ENCODE results near the gene ENPP6. TPM values are rescaled to one million over a fixed set of nuclear protein-coding genes. Genes with fewer than 3 reads are reported as not detected.
A peak's percentile ranks its signal among the peaks of the same experiment; 100 is the strongest.

ENPP6 gene
- total RNA-seq, 1 donor, result under 0.01 TPM

DNA sequence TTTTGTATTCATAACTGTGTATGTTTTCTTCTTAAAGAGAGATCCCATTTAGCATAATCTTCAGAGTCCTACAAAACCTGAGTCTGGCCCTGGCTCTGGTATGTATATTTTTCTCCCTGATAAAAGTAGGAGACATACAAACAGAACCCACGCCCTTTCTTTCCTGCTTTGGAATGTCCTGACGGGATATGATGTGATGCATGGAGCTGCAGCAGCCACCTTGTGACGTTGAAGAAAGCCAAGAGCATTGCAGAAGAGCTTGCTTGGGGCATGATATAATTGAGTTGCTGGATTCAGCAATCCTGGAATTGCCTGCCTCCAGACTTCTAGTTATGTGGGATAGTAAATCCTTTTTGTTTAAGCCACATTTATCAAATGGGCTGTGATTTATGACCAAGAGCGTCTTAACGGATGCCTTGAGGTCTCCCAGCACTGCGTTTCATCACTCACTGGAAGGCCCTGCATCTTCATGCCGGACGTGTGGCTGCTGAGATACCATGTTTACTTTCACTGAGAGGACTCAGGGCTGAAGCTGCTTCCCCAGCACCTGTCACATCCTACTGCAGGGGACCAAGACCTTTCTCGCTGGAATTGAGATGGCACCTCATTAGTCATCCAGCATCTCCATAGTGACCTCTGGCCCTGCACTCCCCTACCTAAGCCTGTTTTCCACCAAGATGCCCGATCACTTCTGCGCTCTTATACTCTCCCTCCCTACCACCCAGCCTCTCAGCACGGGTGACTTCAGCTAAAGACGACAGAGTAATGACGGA, 107.0 kb downstream of the ENPP6 start:
- DNase-seq (ENCODE audit: low read depth in 2 of 3, low spot score in 2 of 3), result no peak

DNA sequence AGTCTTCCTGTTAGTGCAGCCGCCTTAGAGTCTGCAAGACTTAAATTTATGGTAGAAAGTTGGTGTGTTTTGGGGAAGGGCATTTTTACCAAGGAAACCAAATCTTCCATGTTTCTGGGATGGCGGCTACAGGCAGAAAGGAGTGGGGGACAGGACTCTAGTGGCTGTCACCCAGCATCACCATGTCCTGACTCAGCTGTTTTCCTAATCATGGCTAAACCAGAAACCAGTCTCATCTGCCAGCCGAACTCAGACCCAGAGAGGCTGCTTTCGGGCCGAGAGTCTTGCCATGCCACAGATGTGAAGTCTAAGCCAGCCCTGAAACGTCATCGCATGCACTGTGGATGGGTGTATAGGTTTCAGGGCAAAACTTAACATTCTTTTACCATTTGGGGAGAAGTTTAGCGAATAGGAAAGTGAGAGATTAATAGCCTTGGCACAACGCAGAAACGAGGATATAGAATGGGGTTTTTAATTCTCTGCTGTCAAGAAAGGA, 109.6 kb downstream of the ENPP6 start:
- DNase-seq (ENCODE audit: low read depth in 2 of 3, low spot score in 2 of 3), result no peak

DNA sequence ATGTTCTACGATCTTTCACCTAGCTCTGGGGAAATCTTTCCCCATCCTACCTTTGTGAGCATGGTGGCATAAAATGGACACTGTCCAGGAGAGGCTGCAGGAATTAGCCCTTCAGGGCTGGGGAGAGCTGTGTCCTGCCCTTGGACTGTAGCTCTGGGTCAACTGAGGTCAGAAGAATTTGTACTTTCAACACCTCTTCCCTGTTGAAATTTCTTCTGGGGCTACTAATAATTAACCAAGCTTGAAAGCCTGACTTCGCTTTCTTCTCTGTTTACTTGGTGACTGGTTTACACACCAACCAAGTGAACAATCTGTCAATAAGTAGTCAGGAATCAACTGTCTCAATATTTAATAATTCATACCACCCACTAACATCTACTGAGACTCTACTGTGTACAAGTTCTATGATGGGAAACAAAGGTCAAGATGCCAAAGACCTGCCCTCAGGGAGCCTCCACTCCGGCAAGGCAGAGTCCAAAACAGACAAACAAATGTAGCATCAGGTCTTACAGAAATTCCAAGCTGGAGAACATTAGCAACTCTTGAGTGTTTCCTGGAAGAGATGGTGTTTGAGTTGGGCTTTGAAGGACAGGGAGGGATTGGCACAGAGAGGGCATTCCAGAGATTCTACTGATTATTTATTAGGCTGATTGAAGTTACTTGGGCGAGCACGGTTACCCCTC, 113.1 kb downstream of the ENPP6 start:
- DNase-seq (ENCODE audit: low read depth in 2 of 3, low spot score in 2 of 3), result no peak

DNA sequence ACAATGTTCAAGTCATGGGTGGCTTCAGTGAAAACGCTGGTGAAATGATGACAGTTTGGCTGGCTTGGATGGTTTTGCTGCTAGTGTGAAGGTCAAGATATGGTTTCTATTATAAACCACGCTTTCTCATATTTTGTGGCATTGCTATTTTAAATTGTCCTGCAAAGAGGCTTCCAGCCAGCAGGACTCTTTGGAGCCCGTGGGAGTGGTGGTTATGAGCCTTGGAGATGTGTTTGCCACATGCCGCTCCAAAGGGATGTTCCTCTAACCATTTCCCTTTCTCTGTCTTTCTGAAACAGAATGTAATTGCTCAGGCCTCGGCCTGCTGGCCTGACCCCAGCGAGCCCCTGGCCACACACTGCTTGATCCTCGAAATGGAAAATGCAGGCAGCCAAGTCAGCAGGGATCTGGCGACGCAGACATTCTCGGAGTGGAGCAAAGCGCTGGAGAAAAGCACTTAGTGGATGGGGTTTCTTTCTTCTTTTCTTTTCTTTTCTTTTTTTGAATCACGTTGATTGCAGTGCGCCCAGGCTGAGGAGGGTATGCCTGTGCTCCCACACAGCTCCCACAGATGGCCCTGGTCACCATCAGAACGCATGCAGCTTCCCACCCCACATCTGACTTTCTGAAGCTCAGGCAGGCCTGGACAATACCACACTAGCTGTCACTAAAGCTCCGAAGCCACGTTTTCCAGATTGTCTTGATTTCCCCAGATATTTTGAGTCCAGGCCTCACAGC, 114.0 kb downstream of the ENPP6 start:
- no peak for DNase-seq (ENCODE audit: low read depth in 2 of 3, low spot score in 2 of 3)

DNA sequence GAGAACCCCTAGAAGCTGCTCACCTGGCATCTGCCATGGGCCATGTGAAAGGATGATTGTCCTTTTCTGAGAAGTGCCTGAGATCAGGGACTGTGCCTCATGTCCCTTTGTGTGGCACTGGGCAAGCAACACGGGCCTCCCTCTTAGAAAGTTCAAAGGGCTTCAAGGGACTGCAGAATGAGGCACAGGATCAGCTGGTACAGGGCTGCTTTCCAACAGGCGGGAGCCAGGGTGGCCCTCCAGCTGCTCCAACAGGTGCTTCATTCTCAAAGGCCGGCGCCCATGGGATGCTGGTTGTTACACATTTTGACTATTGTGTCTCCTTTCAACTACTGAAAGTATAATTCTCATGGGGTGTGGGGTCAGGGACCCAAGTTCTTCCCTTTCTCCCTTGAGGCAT, 114.7 kb downstream of the ENPP6 start:
- DNase-seq (ENCODE audit: low read depth in 2 of 3, low spot score in 2 of 3), result no peak

DNA sequence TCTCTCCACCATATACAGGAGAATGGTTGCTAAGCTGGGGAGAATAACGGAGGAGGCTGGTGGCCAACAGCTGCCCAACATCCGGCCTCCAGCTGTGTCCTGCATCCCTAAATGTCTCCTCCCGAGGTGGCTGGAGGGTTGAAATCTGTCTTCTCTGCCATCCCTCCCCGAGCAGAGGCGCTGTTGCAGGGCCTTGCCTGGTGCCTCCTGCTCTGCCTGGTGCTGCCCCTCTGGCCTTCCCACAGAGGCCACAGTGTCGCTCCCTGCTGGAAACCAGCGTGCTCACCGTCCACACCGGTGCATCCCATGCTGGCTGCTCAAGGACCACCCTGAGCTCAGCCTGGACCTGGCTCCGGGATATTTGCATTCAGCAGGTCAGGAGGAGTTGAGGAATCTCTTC, 115.2 kb downstream of the ENPP6 start:
- no peak for DNase-seq (ENCODE audit: low read depth in 2 of 3, low spot score in 2 of 3)

DNA sequence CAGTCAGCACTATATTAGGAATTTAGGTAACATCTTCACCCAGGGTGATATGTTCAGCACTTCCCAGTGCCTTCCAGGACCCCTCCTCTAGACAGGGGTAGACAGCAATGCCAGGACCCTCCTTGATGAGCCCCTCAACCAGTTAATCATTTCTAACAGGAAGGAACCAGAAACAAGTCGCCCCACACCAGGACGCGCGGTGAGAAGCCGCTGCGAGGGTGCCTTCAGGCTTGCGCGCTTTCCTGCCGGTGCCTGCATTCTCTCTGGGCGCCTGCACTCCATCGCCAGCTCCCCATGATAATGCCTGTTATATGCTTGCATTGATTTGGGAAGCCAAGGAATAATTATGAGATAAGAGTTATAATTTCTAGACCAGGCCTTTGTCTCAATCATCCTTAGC, 116.0 kb downstream of the ENPP6 start:
- no peak for DNase-seq (ENCODE audit: low read depth in 2 of 3, low spot score in 2 of 3)

DNA sequence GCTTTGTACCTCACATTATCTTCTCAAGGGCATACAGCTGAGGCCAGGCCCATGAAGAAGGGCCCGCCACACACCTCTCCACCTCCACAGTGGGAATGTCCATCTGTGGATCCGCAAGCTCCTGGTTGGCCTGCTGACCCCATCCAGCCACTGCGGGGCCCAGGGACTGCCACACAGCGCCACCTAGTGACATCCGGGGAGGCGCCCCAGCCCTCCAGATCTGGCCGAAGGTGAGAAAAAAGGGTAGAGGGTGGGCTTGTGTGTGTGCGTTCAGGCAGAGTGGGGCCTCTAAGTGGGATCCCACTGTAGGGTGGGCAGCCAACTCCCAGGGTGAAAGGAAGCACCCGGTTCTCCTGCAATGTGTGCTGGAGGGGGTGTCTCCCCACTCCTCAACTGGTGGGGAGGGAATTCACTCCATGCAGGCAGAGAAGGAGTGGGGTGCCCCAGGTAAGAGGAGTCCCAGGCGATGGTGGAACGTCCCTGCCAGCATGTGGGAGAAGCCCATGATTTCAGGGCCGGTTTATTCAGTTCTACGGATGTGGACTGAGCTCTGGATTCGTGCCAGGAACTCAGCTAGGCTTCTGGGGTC, 117.3 kb downstream of the ENPP6 start:
- DNase-seq (ENCODE audit: low read depth in 2 of 3, low spot score in 2 of 3), result peak in 2 of 3 donors; percentile 15 to 31

DNA sequence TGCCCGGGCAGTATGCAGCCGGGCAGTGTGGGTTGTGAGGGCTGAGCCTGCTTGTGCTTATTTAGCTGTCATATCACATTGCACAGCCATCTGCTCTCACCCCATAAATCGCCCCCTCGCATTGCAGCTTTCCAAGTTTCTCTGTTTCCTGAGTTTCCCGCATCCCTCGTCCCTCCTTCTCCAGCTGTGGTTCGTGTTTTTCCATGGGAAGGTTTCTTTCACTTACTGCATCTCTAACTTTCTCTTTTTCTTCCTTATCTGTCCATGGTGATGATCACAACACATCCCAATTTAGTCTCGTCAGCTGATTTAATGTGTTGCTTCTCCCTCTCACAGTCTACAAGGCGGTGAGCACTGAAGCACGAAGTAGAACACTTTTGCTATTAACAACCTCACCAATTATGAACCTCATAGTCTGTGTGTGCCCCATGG, 118.1 kb downstream of the ENPP6 start:
- no peak for DNase-seq (ENCODE audit: low read depth in 2 of 3, low spot score in 2 of 3)

DNA sequence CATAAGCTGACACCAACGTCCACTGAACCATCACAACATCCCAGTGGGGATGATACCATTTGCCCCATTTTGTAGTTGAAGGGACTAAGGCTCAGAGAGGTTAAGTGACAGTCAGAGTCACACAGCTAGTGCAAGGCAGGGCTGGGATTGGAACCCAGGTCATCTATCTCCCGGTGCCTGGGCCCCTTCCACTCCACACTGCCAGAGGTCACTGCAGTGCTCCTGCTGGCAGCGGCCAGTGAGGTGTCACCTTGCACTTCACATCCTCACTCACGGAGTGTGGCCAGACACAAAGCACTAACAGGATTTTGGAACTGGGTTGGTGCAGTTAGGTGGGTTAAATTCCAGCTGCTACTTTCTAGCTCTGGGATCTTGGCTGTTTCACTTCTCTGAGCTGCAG, 118.7 kb downstream of the ENPP6 start:
- DNase-seq (ENCODE audit: low read depth in 2 of 3, low spot score in 2 of 3), result no peak

DNA sequence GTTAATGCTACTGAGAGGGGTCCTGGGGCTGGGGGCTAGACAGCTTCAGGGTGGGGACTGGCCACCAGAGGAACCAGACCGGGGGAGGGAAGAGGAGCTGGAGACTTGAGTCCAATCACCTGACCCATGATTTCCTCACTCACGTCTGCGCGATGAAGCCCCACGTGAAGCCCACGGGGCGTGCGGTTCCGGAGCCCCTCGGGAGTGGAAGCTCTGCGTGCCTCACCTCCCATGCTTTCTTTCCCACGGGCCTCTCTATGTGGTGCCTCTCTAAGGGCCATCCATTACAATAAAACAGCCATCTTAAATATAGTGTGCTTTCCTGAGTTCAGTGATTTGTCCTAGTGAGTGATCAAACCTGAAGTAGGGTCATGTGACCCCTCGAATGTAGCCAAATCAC, 119.9 kb downstream of the ENPP6 start:
- DNase-seq (ENCODE audit: low read depth in 2 of 3, low spot score in 2 of 3), result no peak

DNA sequence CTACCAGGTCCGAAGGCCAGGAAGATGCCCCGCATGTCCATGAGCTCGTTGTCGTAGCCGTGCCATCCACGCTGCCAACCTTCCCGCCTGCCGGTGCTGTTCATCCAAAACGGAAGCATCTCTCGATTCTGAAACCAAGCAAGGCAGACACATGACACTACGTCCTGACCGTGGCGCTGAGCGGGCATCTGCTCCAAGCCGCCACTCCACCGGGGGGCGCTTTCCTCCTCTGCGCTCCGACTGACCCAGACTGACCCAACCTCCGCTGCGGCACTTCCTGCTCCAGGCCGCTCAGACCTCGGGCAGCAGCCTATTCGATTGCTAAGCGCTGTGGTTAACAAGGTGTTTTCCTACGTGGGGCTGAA, 120.5 kb downstream of the ENPP6 start:
- DNase-seq (ENCODE audit: low read depth in 2 of 3, low spot score in 2 of 3), result peak in 2 of 3 donors; percentile 27 to 36

DNA sequence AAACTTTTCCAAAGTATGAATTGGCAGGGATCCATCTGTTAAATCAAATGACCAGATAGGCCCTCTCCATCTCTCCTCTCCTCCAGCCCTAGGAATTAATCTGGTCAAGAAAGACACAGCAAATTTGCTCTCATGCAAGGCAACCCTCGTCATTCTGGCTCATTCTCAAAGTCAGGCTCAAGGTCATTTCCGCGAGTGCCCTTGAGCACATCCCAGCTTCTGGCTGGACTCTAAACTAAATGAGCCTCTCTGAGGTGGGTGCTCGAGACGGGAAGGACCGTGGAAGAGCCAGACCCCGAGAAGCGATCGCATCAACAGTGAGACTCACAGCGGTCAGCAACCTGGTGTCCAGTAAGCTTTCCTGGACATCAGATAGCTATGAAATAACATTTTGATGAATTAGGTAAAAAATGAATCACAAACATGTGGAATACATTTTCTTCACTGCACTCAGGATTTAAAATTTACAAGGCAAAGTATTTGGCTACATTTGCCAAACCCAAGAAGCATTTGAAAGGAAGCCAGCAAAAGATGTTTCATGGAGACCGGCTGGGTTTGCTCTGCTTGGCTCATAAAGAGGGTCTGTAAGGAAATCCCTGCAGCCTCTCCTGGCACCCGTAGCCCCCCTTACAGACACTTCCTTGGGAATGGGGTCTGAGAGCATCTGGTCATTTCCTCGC, 121.0 kb downstream of the ENPP6 start:
- no peak for DNase-seq (ENCODE audit: low read depth in 2 of 3, low spot score in 2 of 3)

DNA sequence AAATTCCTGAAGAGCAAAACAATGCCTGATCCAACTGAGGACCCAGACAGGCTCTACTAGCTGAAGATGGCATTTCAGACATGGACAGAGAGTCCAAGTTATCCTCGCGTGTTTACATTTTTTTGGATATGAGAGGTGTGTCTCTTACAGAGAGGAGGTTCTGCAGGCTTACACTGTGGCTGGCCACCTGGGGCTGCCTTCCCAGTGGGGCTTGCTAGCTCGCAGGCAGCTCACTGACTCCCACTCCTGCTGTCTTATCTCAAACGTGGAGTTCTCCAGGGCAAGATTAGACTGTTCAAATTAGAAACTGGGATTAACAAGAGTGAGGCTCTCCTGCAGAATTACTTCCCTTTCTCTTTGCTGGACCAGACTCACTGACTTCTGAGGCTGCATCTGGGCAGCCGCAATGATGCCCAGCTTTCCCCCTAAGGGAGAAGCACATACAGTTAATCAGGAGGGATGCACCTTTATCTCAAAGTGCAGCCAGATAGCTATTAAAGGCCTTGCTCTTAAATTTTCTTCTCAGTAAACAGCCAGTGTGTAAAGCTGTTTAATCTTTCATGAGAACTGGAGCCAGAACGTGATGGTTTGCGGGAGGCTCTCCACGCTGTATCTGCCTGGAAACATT, 123.0 kb downstream of the ENPP6 start:
- no peak for DNase-seq (ENCODE audit: low read depth in 2 of 3, low spot score in 2 of 3)

DNA sequence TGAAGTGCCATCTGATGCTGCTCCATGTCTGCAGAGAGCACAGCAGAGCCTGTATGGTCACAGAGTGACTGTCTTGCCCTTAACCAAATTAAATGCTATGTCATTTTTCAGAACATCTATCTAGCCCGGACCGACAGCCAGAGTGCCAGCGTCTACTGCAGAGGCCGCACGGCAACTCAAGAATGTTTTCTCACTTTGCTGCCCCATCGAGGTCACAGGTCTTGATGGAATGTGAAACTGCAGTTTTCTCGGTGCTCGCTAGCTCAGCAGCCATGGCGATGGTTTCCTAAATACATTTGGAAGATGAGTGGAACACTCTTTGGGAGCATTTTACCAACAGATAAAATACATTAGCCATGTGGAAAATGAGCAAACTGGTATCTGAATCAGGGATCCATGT, 125.7 kb downstream of the ENPP6 start:
- no peak for DNase-seq (ENCODE audit: low read depth in 2 of 3, low spot score in 2 of 3)

DNA sequence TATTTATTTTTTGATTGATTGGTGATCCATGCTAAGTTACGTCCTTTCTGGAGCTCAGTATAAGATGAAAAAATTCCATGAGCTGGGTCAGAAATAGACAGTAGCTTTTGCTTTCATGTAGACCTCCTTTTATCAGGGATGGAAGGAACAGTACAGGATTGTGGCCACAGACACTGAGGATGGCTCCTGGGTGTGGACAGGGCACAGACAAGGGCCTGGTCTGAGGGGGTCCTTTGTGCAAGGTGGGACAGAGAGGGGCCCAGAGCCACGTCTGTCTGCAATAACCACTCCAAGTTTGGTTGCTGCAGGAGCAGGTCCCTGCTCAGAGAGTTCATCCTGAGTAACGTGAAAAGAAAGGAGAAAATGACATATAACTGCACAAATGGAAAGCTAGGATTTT, 127.1 kb downstream of the ENPP6 start:
- DNase-seq (ENCODE audit: low read depth in 2 of 3, low spot score in 2 of 3), result no peak

DNA sequence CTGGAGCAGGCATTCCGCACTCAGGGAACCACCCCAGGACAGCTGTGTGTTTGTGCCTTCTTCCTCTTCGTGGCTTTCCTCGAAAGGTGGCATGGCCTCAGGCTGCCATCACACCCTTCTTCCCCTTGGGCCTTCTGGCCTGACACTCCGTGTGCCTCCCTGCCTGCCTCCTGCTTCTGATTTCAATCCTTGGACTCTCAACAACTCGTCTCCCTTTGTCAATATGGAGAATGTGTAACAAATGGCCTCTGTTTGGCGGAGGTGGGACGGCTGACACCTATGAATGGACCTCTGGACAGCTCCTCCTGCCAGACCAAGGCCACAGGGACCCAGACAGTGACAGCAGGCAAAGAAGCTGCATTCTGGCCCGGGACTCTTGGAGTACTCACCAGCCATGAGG, 137.0 kb downstream of the ENPP6 start:
- DNase-seq (ENCODE audit: low read depth in 2 of 3, low spot score in 2 of 3), result no peak

DNA sequence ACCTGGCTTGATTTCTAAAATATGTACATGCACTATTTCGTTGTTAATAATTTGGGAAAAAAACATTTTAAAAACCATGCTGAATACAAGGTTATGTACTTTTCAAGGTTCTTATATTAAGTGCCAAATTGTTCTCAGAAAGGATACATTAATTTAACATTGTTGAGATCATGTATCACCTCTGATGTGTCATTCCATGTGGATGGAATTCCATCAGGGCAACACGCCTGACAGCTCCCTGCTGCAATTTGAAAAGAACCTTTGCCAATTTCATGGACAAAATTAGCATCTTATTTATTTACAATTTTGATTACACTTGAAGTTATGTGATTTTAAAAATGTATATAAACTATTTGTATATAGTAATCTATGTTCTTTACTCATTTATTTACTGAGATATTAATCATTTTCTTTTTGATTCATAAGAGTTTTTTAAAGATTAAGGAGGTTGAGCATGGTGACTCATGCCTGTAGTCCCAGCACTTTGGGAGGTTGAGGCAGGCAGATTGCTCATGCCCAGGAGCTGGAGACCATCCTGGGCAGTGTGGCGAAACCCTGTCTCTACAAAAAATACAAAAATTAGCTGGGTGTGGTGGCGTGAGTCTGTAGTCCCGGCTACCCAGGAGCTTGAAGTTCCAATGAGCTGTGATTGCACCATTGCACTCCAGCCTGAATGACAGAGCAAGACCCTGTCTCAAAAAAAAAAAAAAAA, 142.8 kb downstream of the ENPP6 start:
- DNase-seq (ENCODE audit: low read depth in 2 of 3, low spot score in 2 of 3), result no peak

DNA sequence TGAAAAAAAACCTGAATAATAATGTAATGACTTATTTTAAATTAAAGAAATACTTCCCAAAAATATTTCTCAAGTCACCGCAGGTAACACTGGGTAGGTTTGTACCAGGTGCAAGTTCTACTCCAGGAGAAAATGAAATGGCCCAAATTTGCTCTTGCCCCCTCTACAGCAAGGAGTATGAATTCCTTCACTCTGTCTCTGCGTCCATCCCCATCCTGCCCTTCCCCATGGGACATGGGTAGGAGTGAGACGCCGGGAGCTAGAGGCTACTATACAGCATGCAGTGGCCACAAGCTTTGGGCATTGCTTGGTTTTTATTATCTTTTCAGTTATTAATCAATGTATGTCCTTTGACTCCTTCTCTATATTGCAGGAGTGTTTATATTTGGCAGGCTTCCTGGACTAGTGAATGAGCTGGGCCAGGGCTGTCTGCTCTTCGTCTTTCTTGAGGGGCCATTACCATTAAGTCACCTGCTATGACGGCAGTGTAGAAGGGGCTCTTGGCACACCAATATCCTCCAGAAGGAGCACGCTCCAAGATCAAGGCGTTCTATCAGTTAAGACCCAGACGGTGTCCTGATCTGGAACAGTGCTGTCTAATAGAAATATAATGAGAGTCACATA, 149.6 kb downstream of the ENPP6 start:
- DNase-seq (ENCODE audit: low read depth in 2 of 3, low spot score in 2 of 3), result no peak
